HG03045 (cell line): Measurements from ENCODE around the gene LIG1.

Experiments used
- ATAC-seq: cut with Tn5 transposase; IDR thresholded peaks from one replicate; pipeline ENCODE4 v1.9.1; 2021; ENCODE audit warnings: mild to moderate bottlenecking, moderate library complexity; ENCODE audit not compliant: unreplicated experiment

LIG1 gene

GRCh38 chr19:48169939-48170803, at the start of gene LIG1, which contains the start of gene ZSWIM9:
Gene LIG1 (minus strand): TSS chr19:48170344. CDS start chr19:48165566, 4,778 bp downstream.
Gene ZSWIM9 (plus strand): TSS chr19:48170680. CDS start chr19:48171803, 1,123 bp downstream.
- peak; percentile 76 for ATAC-seq

DNA sequence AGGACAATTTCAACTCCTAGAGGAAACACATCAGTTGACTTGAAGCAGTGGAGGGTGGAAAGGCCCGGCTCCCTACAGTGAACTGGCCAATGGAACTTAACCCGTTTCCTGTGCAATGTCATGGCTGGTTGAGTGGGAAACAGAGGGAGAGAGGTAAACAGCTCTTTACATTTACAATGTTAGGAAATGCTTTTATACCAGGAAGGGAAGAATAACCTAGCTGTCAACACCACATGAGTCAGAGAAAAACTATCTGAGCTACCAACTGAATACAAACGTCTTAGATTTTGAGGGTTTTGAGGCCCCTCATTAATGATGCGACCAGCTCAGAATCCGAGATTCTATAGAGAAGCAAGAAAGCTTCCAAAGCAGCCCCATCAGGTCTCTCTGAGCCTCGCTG, 48.9 kb upstream of the LIG1 start:
- ATAC-seq: no peak

- ATAC-seq: no peak
These were observed 46.8 kb upstream of the LIG1 start for GRCh38 chr19:48216933-48217332.

GRCh38 chr19:48213959-48214358, 43.8 kb upstream of the LIG1 start:
- no peak for ATAC-seq

DNA sequence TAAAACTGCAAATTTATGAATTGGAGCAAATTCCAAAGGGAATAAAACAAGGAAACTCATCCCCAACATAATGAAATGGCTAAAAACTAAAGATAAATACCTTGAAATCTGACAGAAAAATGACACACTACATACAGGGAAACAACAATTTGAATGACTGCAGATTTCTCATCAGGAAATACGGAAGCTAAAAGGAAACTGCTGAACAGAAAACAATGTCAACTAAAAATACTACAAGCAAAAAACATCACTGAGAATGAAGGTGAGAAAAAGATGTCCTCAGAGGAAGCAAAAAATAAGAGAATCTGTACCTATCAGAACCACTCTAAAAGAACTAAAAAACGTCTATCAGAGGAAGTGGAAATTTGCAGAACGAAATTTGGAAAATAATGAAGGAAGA, 39.9 kb upstream of the LIG1 start:
- ATAC-seq: no peak

DNA sequence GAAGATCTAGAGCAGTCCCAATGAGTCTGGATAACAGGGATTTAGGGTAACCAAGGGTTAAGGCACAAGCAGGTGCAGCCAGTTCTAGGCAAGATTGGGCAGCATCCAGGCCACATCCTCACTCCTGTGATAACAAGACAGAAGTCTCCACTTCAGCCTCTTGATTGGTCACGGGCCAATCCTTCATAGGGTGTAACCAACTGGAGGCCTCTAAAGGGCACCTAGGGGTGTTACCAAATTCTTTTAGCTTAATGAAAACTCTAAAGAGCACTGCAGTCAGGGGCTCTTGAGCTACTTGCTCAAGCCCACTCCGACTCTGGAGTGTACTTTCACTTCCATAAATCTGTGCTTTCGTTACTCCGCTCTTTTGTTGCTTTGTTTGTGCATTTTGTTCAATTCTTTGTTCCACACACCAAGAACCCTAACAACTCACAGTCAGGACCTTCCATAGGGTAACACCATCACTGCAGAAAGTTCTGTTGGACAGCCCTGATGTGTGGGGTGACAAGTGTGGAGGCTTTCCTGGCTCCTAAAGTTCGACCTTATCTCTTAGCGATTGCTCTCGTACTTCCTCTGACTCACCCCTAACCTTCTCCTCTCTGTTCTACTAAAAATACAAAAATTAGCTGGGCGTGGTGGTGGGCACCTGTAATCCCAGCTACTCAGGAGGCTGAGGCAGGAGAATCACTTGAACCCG, 36.4 kb upstream of the LIG1 start:
- ATAC-seq: no peak

DNA sequence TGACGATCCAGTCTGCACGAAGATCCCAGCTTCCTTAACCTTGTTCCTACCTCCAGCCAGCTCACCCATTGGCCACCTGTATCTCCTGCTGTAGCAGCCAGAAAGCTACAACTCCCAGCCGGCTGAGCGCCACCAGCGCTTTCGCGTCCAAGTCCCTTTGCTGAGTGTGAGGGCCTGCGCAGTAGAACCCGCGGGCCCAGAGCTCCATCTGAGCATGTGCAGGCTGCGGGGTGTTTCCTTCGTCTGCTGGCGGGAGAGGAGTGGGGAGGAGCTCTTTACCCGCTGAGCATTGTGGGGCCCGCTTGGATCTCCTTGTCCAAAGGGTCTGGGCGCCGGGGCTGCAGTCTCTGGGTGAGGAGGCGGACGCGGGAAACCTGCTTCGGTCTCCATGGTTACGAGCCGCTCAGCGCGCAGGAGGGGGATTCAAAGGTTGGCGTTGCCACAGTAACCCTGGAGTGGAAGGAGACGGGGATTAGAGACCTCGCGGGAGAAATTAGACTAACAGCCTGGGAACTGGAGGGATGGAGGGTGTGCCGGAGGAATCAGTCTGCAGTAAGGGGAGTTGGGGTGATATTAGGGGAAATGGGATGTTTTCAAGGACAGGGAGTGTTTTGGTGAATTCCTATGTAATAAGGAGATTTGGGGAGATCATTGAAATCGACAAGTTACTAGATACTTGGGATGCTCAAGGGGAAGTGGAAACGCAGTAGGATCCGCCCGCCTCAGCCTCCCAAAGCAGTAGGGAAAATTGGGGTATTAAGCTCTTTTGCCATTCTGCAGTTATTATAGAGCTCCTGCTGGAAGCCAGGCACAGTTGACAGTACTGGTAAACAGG, 33.9 kb upstream of the LIG1 start:
- peak; percentile 87 for ATAC-seq

DNA sequence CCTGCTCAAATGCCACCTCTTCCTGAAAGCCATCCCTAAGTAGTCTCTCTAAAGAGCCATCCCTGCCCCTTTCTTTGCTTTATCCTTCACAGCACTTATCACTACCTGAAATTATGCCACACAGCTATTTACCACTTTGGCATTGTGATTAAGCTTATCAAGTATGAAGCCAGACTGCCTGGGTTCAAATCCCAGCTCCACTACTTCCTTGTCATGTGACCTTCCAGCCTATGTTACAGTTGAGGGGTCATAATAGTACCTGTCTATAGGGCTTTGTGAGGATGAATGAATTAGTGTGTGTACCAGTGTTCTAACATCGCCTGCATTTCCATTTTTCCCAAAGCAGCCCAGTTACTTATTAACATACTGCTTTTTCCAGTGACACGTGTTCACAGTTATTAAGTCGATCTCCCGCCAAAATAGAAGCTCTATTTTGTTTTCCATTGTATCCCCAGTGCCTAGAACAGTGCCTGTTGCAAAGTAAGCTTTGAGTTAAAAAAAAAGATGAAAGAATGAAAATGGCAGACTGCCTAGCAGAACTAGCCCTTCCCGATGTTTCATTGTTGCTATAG, 33.2 kb upstream of the LIG1 start:
- no peak for ATAC-seq

- no peak for ATAC-seq
These were observed 27.0 kb upstream of the LIG1 start for GRCh38 chr19:48196933-48197665.

DNA sequence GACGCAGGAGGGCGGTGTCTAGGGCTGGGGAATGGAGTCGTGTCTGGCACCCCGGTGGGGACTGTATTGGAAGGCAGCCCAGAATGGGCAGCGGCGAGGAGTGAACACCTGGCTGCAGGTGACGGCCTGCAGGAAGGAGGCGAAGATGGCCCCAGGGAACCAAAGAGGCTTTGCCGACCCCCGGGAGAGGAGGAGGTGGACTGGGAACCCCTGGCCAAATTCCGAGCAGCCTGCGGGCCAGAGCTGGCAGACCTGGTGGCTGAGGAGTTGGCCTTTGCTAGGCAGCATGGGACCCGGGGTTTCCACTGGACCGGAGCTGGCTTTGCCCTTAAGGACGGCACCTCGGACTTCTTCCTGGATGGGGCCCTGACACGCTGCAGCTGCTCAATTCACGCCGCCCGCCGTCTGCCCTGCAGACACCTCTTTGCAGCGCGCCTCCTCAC, 26.2 kb upstream of the LIG1 start:
- ATAC-seq: no peak

- no peak for ATAC-seq
These were observed 25.0 kb upstream of the LIG1 start for GRCh38 chr19:48194844-48195830.

DNA sequence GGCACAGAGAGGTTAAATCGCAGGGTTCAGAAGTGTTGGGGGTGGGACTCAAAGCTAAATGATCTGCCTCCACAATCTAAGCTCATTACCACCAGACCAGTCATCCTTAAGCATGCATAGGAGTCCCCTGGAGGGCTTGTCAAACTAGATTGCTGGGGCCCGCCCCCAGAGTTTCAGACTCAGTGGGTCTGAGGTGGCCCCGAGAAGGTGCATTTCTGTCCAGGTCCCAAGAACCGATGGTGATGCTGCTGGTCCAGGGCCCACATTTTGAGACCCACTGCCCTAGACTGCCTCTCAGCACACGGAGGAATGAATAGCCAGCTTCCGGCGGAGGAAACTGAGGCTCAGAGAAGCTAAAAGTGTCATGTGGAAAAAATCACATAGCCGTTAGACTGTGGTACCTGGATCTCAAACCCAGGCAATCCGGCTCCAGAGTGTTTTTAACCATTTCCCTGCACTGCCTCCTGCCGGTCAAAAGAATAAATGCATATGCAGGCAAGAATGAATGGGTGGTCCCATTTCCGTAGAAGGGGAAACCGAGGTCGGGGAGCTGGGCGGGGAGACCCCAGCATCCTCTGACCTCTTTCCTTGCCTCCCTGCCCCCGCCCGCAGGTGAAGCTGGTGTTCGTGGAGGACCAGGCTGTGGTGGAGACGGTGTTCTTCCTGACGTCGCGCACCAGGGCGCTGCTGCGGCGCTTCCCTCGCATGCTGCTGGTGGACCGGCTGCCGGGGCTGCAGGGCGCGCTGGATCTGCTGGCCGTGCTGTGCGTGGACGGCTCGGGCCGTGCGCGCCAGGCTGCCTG, 24.1 kb upstream of the LIG1 start:
- no peak for ATAC-seq

GRCh38 chr19:48192750-48193149, 22.6 kb upstream of the LIG1 start:
- no peak for ATAC-seq

GRCh38 chr19:48190885-48191284, 20.7 kb upstream of the LIG1 start:
- ATAC-seq: no peak

DNA sequence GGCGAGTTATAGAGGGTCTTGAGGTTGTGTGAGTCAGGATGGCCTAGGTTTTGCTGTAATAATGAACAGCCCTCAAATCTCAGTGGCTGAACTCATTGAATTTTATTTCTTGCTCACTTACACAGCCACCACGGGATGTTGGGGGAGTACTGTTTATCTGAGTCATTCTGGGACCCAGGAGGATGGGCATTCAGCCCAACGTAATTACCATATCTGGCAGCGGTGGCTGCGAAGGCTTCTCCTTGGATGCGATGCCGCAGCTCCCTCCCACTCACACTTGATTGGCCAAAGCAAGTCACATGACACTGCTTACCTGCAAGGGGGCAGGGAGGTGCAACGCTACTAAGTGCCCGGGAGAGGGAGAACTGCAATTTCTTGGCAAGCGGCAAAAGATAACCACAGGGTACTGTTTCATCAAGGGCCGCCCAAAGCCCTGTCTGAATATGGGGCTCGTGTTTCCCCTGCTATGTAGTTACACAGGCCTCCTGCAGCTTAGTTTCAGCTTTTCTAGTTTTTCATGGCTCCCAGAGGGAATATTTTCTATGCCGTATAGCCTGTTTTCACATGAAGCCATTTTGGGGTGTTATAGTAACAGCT, 20.2 kb upstream of the LIG1 start:
- ATAC-seq: no peak

GRCh38 chr19:48186541-48186991, 16.4 kb upstream of the LIG1 start:
- ATAC-seq: no peak

GRCh38 chr19:48186015-48186414, 15.9 kb upstream of the LIG1 start:
- no peak for ATAC-seq

- no peak for ATAC-seq
These were observed 13.2 kb upstream of the LIG1 start for GRCh38 chr19:48183356-48183755.
